Right ventricle myocardium superior (tissue), 1 donor: ENCODE data around the gene ZNF181. TPM values are rescaled to one million over a fixed set of nuclear protein-coding genes. Genes with fewer than 3 reads are reported as not detected.
A peak's percentile ranks its signal among the peaks of the same experiment; 100 is the strongest.

ENCODE experiments used
- ATAC-seq: fragments of 200-7000 bp; cut with Tn5 transposase; one replicate; pipeline ENCODE4 v1.9.1; 2020; ENCODE audit warnings: mild to moderate bottlenecking; ENCODE audit not compliant: poor library complexity
- DNase-seq: peaks from one replicate; pipeline ENCODE4 v3.0.0-alpha.2; 2020
- intact Hi-C: fragments of 100-400 bp; cut with DNase I; formaldehyde crosslinking; loops from one replicate; pipeline ENCODE4 v1.11.2; 2022
- total RNA-seq: library from RNA; stranded (reverse); fragmentation: NEBNext Ultra II Directional; extraction: Animal tissue kit (Norgen Biotek cat#: 25700); gene quantifications from one replicate; pipeline ENCODE4 v1.2.1, GENCODE V29; 2021
- donor health status: DM: no; HTN: yes; CAD: no; lungs with severe emphysema.

Gene ZNF181
- total RNA-seq, 1 donor from 2014 or later: 22.0 TPM

DNA sequence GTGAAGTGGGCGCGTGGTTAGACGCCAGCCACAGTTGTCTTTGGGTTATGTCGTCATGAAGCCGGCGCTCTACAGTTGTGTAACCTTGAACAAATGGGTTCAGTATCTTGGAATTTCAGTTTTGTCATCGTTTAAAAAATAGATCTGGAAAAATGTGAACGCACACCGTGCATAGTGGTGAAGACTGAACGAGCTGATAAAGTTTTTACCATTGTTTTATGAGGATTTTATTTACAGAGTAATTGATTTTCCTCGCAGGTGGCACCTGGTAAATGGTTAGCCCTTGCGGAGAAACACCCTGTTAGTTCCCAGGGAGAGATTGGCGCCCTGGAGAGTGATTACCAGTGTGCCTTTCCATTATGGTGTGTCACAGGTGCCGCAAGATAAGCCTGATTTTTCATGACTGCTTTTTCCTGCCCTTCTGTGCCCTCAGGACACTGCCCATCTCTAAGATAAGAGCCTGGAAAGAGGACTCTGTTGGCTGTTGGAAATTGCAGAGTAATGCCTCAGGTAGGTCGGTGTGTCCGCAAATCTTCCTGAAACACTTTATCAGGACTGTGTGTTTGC, 577 bp downstream of the ZNF181 start:
- intact Hi-C loops: no loop called here
- ATAC-seq (no peak), DNase-seq (no peak)

DNA sequence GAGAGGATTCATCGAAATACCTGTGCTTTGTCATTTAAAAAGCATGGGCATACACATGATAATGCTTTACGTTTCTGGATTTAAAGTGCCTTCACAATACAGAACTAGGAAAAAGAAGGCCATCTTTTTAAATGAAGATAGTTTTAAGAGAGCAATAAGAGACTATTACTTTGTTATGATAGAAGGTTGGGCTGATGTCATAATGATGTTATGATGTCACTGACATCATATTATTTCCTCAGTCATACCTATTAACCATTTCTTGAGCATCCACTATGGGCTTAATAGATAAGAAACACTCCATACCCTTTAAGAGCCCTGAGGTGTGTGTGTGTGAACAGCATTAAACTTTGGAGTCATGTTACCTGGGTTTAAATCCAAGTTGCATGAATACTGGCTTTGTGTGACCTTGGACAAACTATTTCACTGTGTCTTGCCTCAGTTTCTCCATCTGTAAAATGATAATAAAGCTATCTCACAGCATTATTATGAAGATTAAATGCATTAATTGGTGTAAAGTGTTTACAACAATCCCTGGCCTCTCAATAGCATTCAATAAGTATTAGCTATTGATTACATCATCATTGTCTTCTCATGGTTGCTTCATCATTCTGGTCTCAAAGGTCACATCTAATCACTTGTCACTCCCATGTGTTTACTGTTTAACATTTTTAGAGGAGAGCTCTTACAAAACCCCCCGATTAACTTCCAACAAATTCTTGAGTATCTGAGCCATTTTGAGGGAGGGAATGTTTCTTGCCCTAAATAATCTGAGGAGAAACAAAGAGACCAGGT, 11.1 kb downstream of the ZNF181 start:
- ATAC-seq (no peak), DNase-seq (no peak)
- intact Hi-C loops: no loop called here

DNA sequence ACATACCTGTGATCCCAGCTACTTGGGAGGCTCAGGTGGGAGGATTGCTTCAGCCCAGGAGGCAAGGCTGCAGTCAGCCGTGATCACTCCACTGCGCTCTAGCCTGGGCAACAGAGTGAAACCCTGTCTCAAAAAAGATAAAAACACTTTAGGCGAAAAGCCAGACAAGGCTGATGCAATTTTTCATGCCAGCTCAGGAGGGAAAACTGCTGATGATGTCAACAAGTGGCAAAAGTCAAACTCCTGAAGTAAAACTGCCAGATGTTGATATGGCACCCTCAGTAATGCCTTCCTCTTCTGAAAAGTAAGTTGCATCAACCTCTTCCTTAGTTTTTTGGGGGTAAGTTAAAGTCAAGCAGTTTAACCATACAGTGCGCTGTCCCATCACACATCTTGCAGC, 23.4 kb downstream of the ZNF181 start:
- no peak for DNase-seq
- intact Hi-C loops: no loop called here
- no peak for ATAC-seq

DNA sequence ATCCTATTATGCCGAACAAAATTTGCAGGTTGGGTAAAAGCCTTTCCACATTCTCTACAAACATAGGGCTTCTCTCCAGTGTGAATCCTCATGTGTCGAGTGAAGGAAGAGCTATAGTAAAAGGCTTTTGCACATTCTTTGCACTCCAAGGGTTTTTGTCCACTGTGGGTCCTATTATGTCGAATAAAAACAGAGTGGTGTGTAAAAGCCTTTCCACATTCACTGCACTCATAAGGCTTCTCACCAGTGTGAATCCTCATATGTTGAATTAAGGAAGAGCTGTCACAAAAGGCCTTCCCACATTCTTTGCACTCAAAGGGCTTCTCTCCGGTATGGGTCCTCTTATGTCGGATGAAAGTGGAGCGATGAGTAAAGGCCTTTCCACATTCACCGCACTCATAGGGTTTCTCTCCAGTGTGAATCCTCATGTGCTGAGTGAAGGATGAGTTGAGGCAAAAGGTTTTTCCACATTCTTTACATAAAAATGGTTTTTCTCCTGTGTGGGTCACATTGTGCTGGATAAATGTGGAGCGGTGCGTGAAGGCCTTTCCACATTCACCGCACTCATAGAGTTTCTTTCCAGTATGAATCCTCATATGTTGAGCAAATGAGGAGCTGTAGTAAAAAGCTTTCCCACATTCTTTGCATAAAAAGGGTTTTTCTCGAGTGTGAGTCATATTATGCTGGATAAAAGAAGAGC, 25.3 kb downstream of the ZNF181 start:
- no peak for ATAC-seq
- intact Hi-C loops: no loop called here
- DNase-seq: no peak

DNA sequence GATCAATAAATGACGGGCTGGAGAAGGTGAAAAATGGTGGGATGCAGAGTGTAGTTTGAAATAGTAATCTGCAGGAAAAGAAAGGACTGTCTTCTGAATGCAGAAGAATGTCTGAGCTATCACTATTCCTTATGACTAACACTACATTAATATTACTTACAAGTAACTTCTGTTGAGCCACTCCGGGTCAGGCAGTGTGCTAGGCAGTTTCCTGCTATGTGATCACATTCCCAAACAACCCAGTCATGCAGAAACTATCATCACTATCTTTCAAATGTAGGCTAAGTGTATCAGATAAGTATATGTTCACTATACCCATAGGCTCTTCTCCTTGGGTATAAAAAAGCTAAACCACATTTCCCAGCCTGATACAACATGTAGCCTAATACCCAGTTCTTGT, 32.3 kb downstream of the ZNF181 start:
- DNase-seq (no peak), ATAC-seq (no peak)
- intact Hi-C loops: no loop called here

DNA sequence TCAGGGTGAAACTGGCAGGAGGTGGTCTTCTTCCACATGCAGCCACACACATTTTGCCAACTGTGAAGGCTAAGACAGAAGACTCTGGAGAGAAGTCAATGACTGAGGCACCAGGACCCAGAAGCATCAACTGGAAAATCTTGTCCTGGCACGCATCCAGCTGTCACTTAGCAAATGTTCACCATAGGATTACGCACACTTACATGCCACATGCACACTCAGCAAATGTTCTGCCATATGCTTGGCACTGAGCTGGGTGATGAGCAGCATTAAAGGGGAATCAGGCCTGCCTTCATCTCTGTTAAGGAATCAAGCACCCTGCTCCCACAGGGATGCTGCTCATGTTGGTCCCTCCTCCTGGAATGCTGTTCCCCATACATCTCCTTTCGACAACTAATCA, 33.9 kb downstream of the ZNF181 start:
- DNase-seq (no peak), ATAC-seq (no peak)
- intact Hi-C loops: no loop called here

DNA sequence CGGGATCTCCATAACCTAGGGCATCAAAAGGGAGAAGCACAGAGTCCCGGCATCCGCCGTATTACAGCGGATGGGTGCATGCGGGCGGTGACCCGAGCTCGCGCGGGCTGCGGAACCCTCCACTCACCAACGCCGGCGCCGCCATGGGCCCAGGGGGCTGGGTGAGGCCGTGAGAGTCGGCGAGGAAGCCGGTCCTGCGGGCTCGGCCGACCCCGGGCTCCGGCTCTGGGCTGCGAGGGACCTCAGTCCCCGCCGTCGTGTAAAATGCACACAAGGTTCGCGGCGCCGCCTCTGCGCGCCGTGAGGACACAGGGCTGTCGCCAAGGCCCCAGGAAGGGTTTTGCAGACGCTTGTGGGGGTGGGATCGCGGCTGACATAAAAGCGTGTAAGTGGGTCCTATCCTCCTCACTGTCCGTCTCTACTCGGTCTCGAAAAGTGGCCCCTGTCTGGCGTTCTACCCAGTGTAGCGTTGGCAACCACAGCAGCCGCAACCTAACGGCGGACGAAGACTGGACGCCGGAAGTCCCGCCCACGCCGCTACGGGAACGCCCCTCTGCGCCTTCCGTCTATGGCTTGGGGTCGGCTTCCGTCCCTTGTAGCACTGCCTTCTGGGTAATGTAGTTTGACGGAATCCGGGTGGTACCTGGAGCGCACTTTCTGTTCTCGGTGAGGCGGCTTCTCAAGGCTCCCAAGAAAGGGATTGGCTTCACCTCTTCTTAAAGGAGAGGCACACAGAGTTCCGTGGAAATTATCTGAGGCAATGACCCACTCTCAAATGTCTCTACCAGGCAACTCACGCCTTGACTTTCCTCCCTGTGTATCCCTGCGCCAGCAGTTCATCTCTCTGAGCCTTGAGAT, 38.9 kb downstream of the ZNF181 start, which contains the start of gene ZNF599:
Gene ZNF599, minus strand, starts transcription at position 519 of the 858 bp plus-strand sequence. Its CDS starts 374 bp downstream, at position 145.
- intact Hi-C loops: no loop called here
- peak; percentile 94 for DNase-seq
- peak; percentile 100 for ATAC-seq

DNA sequence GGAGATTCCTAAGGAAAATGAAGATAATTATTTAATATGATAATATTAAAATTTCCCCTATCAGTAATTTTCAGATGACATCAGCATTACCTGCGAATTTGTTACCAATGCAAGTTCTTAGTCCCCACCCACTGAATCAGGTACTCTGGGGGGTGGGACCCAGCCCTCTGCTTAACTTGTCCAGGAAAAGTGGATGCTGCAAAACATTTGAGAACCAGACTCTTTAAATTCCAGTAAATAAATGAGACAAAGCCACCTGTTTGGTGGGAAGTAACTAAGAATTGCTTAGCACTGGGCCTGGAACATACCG, 39.5 kb downstream of the ZNF181 start:
- intact Hi-C loops: no loop called here
- no peak for ATAC-seq
- no peak for DNase-seq

DNA sequence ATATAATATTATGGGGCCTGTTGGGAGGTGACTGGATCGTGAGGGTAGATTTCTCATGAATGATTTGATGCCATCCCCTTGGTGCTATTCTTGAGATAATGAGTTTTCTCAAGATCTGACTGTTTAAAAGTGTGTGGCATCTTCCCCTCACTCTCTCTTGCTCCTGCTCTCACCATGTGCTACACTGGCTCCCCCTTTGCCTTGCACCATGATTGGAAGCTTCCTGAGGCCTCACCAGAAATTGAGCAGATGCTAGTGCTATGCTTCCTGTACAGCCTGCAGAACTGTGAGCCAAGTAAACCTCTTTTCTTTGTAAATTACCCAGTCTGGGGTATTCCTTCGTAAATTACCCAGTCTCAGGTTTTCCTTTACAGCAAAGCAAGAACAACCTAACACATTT, 40.8 kb downstream of the ZNF181 start:
- ATAC-seq (no peak), DNase-seq (no peak)
- intact Hi-C loops: no loop called here

DNA sequence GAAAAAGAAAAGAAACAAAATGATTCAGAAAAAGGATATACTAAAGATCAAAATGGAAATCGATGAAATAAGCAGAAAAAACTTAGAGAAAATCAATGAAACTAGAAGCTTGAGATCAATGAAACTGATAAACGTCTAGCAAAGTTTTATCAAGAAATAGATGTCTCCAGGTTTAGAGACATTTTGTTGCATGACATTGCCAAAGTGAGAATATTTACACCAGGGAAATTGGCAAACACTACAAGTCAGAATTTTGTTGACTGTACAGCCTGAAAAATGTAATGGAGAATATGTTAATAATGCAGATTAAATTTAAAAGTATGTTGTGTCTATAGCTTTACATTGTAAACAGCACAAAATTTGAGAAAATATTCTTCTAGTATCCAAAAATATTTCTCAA, 44.3 kb downstream of the ZNF181 start:
- ATAC-seq (no peak), DNase-seq (no peak)
- intact Hi-C loops: no loop called here

DNA sequence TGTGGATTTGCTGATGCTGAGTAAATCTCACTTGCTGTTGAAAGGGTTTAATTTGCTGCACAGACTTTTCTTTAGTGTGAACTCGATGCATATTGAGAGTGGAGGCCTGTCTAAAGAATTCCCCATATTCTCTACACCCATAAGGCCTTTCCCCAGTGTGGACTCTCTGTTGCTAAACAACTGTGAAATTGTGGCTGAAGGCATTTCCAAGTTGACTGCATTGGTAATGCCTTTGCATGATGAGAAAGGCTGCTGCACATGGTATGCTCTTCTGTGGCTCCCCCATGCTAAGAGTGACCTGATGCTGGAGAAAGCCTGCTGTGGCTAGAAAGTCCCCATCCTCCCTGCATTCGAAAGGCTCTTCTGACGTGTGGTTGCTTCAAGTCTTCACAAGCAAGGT, 45.6 kb downstream of the ZNF181 start:
- ATAC-seq (no peak), DNase-seq (no peak)
- intact Hi-C loops: no loop called here

DNA sequence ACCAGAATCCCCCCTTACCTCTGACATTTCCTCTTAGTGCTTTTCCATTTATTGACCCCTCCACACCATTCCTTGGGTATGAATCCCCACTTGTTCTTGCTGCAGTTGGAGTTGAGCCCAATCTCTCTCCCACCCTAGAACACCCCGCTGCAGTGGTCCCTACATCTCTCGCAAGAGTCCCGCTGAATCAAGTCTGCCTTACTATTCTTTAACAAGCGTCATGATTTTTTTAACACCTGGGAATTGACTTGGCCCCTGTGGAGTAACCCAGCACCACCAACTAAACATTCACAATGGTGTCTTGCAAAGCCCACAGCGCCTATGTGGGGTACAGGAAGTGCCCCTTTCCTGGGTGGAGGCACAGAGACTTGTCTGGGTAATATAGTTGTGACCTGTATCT, 52.2 kb downstream of the ZNF181 start:
- DNase-seq (no peak), ATAC-seq (no peak)
- intact Hi-C loops: no loop called here

DNA sequence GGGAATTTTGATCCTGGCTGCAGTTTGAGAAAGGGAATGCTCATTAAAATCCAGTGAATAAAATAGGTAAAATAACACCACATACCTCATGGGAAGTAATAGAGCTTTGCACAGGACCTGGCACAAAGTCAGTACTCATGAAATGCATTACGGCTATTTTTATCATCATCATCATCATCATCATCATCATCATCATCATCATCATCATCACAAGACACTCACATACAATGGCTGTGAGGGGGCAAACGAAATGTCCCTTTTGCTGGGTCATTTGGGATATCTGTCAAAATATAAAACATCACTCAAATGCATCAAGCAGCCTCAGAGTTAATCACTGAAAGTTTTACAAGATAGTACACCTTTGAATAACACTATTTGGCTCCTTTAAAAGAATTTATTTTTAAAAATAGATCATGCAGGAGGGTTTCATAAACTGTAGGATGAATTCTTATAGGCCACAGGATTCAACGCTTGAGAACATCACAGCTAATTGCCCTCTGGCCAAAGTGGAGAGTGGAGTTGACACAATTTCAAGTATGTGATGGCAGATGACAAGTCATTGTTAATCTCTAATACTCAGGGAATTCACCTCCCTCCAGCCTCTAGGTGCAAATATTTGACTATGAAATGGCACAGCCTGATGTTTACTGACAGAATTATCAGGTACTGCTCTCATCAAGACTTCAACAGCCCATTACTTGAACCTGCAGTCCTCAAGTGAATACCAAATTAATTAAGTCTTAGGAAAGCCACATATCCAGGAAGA, 53.2 kb downstream of the ZNF181 start:
- ATAC-seq (peak; percentile 88), DNase-seq (no peak)
- intact Hi-C loops: no loop called here

DNA sequence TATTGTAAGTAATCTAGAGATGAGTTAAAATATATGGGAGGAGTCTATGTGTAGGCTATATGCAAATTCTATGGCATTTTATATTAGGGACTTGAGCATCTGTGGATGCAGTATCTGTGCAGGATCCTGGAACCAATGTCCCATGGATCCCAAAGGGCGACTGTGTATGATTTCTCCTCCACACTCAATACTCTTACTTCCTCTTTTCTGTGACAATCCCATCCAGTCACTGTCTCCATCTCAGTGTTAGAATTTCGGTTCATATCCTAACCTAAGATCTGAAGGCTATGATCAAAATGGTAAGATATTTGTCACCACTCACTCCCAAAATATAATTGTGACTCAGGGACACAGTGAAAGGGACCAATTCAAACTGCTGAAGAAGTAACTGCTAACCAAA, 54.0 kb downstream of the ZNF181 start:
- DNase-seq (no peak), ATAC-seq (no peak)
- intact Hi-C loops: no loop called here

DNA sequence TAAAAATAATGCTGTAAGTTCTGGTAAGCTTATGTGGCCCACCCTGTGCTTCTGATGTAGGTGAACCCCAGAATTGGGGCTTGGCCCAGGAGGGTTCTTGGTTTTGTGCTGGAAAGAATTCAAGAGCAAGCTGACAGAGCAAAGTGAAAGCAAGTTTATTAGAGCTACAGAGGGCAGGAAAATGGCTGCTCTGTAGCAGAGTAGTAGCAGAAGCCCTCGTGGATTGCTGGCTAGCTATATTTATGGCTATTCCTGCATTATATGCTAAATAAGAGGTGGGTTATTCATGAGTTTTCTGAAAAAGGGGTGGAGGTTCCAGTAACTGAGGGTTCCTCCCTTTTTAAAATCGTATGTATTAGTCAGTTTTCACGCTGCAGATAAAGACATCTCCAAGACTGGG, 59.5 kb downstream of the ZNF181 start:
- intact Hi-C loops: no loop called here
- no peak for DNase-seq
- no peak for ATAC-seq

DNA sequence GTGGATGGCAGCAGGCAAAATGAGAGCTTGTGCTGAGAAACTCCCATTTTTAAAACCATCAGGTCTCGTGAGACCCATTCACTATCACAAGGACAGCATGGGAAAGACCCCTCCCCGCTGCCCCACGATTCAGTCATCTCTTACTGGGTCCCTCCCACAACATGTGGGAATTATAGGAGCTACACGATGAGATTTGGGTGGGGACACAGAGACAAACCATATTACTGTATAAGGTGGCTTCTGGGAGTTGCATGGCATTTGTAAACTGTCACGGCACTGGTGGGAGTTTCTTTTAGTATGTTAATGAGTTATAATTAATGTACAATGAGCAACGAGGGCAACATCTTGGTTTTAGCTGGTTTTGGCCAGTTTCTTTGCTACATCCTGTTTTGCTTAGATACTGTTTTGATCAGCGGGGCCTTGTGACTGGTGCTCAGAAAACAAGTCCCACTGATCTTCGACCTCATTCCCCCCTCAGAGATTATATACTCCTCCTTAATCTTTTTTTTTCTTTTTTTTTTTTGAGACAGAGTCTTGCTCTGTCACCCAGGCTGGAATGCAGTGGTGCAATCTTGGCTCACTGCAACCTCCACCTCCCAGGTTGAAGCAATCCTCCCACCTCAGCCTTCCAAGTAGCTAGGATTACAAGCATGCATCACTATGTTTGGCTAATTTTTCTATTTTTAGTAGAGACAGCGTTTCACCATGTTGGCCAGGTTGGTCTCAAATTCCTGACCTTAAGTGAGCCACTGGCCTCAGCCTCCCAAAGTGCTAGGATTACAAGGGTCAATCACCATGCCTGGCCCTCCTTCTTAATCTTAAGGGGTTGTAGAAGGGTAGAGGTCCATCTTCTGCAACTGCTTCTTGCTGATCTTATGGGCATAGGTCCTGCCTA, 60.3 kb downstream of the ZNF181 start:
- intact Hi-C loops: no loop called here
- DNase-seq (no peak), ATAC-seq (no peak)
